ENCODE measurements around the gene SERTAD3.
"Not testable (repeated sequence)": the region's sequence is repeated elsewhere in the genome, so short reads cannot be mapped to it uniquely, and the experiment has no call there.

Gene SERTAD3

GRCh38 chr19:40457953-40458596, 13.9 kb upstream of the SERTAD3 start:
- DNase-seq: no peak

- no peak for DNase-seq
Observed at GRCh38 chr19:40457048-40457447, 12.9 kb upstream of the SERTAD3 start.

- not testable (repeated sequence) for DNase-seq
Observed at GRCh38 chr19:40453943-40454342, 9.8 kb upstream of the SERTAD3 start.

- DNase-seq: no peak
Observed at GRCh38 chr19:40453151-40453735, 9.1 kb upstream of the SERTAD3 start.

- no peak for DNase-seq
Observed at GRCh38 chr19:40452016-40452415, 7.9 kb upstream of the SERTAD3 start.

DNA sequence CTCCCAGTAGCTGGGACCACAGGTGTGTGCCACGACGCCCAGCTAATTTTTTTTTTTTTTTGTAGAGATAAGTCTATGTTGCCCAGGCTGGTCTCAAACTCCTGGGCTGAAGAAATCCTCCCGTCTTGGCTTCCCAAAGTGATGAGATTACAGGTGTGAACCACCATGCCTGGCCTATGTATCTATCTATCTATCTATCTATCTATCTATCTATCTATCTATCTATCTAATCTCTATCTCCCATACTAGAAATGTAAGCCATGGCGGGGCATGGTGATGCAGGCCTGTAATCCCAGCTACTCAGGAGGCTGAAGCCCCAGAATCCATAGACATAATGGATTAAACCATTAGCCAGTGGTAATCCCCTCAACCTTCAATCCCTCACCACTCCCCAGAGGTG, 6.5 kb upstream of the SERTAD3 start:
- no peak for DNase-seq

DNA sequence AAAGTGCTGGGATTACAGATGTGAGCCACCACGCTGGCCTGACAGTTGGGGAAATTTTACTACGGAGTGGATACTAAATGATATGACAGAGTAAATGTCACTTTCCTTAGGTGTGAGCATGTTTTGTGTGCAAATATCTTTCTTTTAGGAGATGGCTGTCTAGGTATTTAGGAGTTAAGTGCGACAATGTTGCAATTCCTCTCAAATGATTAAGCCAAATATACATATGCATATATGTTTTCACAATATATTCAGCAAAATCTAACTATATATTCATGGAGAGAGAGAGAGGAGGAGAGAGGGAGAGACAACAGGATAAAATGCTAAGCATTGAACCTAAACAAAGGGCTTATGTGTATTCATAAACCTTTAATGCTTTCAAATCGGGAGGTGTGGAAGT, 5.4 kb upstream of the SERTAD3 start:
- no peak for DNase-seq

- DNase-seq: no peak
Observed at GRCh38 chr19:40446263-40446784, 2.2 kb upstream of the SERTAD3 start.

DNA sequence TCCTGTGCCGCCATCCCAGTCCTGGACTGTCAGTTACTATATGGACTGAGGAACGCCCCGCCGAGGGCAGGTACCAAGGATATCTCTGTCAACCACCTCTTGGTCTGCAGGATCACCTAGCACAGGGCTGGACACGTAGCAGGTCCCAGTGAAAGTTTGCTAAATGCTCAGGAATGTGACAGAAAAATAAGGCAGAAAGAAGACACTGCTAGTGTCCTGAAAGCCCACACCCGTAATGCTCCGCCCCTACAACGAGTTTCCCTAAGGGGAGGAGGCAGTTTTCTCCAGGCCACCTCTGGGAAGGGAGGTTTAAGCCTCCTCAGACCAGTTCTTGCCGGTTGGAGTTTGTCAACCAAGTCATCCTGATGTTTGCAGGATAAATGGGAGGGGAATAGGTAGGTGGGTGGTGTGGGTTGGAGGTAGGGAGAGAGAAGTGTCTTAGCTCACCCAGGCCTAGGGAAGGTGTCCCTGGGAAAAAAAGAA, 1.7 kb upstream of the SERTAD3 start:
- no peak for DNase-seq

DNA sequence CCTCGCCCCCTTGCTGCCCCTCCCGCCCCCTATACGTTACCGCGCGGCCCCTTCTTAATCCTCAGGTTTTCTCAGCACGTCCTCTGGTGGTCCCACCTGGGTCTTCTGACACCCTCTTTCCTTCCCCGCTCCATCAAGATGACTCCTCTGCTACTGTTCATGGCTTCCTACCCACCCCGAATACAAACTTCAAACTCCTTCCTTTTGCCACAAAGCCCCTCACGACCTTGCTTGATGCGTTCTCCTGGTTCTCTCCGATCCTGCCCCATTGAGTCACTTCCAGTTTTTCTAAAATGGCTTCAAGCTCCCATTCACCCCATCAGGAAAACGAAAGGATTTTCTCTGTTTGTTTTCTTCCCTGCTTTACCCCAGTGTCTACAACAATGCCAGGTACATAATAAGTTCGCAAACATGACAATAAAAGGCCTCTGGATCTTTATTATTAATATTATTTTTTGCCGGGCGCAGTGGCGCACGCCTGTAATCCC, 734 bp upstream of the SERTAD3 start:
- no peak for DNase-seq

GRCh38 chr19:40443131-40443999, 770 bp downstream of the SERTAD3 start:
- peak; percentile 99 for DNase-seq

DNA sequence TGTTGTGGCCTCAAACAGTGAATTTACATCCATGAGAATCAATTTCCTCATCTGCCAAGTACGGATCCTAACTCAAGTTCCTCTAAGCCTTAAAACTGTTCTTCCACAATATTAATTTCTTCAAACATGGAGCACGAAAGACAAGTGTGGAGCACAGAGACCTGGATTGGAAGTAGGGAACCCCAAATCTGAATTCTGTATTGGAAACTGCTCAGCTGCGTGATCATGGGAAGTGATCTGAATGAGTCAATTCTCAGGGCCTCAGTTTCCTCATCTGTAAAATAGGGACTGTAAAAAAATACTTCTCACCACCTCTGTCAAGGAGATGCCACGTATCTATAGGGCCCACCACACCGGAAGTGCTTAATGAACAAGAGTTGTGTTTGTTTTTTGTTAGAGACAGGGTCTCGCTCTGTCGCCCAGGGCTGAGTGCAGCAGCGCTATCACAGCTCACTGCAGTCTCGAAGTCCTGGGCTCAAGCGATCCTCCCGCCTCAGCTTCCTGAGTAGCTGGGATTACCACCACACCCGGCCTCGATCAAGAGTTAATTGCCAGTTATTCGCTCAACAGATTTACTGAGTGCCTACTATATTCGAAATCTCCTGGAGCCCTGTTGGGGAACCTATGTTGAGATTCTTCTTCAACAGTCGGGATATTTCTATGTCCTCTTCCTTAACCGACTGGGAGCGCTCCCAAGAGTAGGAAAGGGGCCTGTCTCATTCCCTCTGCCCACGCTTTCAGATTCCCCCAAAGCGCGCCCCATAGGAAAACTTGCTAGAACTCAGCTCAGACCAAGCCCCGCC, 1.6 kb downstream of the SERTAD3 start:
- DNase-seq: no peak

- DNase-seq: no peak
Observed at GRCh38 chr19:40441719-40442253, 2.3 kb downstream of the SERTAD3 start.

- DNase-seq: no peak
Observed at GRCh38 chr19:40438284-40438683, 5.9 kb downstream of the SERTAD3 start.

DNA sequence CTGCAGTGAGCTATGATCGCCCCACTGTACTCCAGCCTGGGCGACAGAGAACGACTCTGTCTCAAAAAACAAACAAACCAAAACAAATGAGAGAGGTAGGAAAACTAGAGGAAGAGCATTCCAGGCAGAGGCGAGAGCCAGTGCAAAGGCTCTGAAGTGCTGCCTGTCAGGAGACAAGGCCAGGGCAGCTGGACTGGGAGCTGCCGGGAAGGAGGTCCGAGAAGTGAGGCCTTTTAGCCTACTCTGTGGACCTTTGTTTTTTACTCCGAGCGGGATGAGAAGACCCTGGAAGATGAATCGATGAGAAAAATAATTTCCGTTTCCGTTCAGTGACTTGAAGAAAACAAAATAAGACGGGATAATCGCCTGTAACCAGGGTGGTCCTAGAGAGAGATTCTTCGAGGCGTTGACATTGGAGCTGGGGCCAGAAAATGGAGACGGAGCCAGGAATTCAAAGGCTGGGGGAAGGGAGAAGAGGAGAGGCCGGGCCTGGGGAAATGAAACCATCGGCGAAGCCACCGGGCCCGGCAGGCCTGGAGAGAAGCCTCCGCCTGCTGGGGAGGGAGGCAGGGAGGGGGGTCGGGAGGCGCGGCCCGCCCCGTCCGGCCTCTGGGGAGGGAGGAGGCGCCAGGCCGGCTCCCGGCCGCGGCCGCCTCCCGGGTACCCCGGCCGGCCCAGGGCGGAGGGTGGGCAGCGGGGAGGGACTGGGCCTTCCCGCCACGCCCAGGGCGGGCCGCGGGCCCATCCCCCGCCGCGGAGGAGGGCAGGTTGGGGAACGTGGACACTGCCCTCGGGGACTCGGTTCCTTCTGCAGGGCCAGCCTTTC, 10.5 kb downstream of the SERTAD3 start:
- peak; percentile 78 for DNase-seq

GRCh38 chr19:40432760-40433159, 11.4 kb downstream of the SERTAD3 start:
- DNase-seq: not testable (repeated sequence)

DNA sequence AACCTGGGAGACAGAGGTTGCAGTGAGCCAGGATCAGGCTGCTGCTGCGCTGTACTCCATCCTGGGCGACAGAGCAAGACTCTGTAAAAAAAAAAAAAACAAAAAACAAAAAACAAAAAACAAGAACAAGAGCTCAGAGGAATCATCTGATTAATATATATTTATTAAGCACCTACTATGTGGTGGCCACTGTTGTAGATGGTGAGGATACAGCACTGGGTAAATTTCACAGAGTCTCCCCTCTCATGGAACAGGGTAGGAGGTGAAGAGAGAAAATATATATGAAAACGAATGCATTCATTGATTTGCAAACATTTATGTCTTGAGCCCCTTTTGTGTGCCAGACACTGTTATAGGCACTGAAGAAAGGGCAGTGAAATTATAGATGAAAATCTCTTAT, 12.4 kb downstream of the SERTAD3 start:
- DNase-seq: no peak

DNA sequence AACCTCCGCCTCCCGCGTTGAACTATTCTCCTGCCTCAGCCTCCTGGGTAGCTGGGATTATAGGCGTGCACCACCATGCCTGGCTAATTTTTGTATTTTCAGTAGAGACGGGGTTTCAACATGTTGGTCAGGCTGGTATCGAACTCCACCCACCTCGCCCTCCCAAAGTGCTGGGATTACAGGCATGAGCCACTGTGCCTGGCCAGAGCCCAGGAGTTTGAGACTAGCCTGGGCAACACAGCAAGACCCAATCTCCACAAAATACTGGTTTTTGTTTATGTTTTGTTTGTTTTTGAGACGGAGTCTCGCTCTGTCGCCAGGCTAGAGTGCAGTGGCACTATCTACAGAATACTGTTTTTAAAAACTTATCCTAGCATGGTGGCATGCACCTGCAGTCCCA, 13.9 kb downstream of the SERTAD3 start:
- DNase-seq: not testable (repeated sequence)

DNA sequence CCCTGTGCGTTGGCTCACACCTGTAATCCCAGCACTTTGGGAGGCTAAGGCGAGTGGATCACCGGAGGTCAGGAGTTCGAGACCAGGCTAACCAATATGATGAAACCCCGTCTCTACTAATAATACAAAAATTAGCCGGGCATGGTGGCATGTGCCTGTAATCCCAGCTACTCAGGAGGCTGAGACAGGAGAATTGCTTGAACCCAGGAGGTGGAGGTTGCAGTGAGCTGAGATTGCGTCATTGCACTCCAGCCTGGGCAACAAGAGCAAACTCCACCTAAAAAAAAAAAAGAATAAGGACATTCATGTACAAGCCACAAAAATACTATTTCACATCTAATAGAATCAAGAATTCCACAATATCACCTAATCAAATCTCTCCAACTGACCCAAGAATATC, 15.9 kb downstream of the SERTAD3 start:
- DNase-seq: not testable (repeated sequence)

DNA sequence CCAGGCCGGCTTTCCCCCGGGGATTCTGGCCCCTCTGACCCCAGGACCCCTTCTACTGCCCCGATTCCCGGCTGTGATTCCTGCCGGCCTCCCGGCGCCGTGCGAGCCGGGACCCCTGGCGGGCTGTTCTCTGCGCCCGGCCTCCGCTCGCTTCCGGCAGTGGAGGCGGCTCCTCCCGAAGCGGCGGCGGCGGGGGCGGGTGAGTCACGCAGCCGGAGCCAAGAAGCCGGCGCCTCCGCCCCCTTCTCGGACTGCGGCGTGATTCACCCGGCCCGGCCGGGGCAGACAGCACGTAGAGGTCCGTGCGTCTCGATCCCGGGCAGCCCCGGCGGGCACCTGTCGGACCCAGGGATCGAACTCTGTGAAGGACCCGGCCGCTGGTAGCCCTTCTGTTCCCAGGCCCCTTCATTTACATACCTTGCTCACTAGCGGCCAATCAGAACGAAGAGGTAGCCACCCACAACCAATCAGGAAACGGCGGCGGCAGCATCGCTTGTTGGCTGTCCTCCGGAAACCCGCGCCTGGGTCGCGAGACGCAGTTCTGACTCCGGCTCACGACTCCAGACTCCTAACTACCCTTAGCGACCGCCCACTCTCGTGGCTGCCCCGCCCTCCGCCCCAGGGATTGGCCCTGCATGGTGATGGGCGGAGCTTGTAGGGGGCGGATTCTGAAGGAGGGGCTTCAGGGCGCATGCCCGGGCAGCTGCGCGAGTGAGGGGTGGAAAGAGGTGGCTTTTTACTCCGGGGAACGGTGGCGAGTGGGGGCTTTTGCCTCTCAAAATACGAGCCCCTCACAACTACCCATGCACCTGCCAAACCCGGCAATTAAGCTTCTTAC, 18.5 kb downstream of the SERTAD3 start, which contains the start of gene SERTAD1:
Gene SERTAD1, minus strand, starts transcription at position 543 of the 838 bp plus-strand sequence. CDS start 2,446 bp downstream, outside the sequence.
- peak; percentile 99 for DNase-seq
